Iris pigment epithelial cell (primary cell): ENCODE measurements around the gene HS3ST6.
"Not testable (repeated sequence)": the region's sequence is repeated elsewhere in the genome, so short reads cannot be mapped to it uniquely, and the experiment has no call there.

Experiments used
- DNase-seq: peaks from one replicate; pipeline ENCODE4 v3.0.0-alpha.2; 2011; ENCODE audit warnings: low read depth

HS3ST6 gene

GRCh38 chr16:1918351-1919326, at the start of gene HS3ST6:
HS3ST6 (minus strand) TSS chr16:1918415; CDS start chr16:1918323, 92 bp downstream.
- DNase-seq: no peak

GRCh38 chr16:1966460-1966859, 48.2 kb upstream of the HS3ST6 start, which contains the start of gene RNF151:
RNF151 (plus strand) TSS chr16:1966856; CDS start chr16:1966882, 26 bp downstream.
- DNase-seq: no peak

GRCh38 chr16:1965396-1966001, 47.3 kb upstream of the HS3ST6 start:
- DNase-seq: no peak

GRCh38 chr16:1964506-1965395, 46.5 kb upstream of the HS3ST6 start, which contains the start of gene RPS2:
RPS2 (minus strand) TSS chr16:1964826; CDS start chr16:1964625, 201 bp downstream.
- peak; percentile 98 for DNase-seq

GRCh38 chr16:1963806-1964505, 45.7 kb upstream of the HS3ST6 start:
- no peak for DNase-seq

- DNase-seq: not testable (repeated sequence)
Observed at GRCh38 chr16:1962161-1963153, 44.2 kb upstream of the HS3ST6 start.

- DNase-seq: no peak
Observed at GRCh38 chr16:1961651-1962067, 43.4 kb upstream of the HS3ST6 start.

- no peak for DNase-seq
Observed at GRCh38 chr16:1960665-1961630, 42.7 kb upstream of the HS3ST6 start.

- DNase-seq: peak; percentile 87
Observed at GRCh38 chr16:1959269-1960039, 41.2 kb upstream of the HS3ST6 start, which contains the start of gene NDUFB10. NDUFB10 (plus strand) TSS chr16:1959538; CDS start chr16:1959625, 87 bp downstream.

GRCh38 chr16:1958715-1959268, 40.6 kb upstream of the HS3ST6 start:
- DNase-seq: no peak

GRCh38 chr16:1958143-1958491, 39.9 kb upstream of the HS3ST6 start:
- not testable (repeated sequence) for DNase-seq

GRCh38 chr16:1957434-1958142, 39.4 kb upstream of the HS3ST6 start:
- DNase-seq: not testable (repeated sequence)

- no peak for DNase-seq
Observed at GRCh38 chr16:1953734-1954133, 35.5 kb upstream of the HS3ST6 start.

GRCh38 chr16:1950559-1950958, 32.3 kb upstream of the HS3ST6 start:
- DNase-seq: no peak

GRCh38 chr16:1950047-1950446, 31.8 kb upstream of the HS3ST6 start:
- DNase-seq: no peak

GRCh38 chr16:1949507-1949906, 31.3 kb upstream of the HS3ST6 start:
- DNase-seq: no peak

GRCh38 chr16:1947369-1947670, 29.1 kb upstream of the HS3ST6 start:
- DNase-seq: no peak
